Muscle layer of duodenum (tissue), 2 donors: Measurements from ENCODE around the gene CALML3.
"Not testable (repeated sequence)": the region's sequence is repeated elsewhere in the genome, so short reads cannot be mapped to it uniquely, and the experiment has no call there.

Source experiments
- H3K27ac ChIP-seq: one replicate; pipeline ENCODE4 v1.7.0; 2013; ENCODE audit warnings: mild to moderate bottlenecking, low read length
- H3K27me3 ChIP-seq: one replicate; pipeline ENCODE4 v1.7.0; 2013; ENCODE audit warnings: low read depth, mild to moderate bottlenecking, control low read depth, low read length
- H3K36me3 ChIP-seq, 2 donors: one replicate each; pipeline ENCODE4 v1.7.0; 2013; ENCODE audit warnings: low read length in 2 of 2, control low read depth in 1 of 2, mild to moderate bottlenecking in 1 of 2; ENCODE audit not compliant: insufficient read depth in 2 of 2, control insufficient read depth in 1 of 2
- H3K4me1 ChIP-seq, 2 donors: one replicate each; pipeline ENCODE4 v1.7.0; 2013; ENCODE audit warnings: low read length in 2 of 2, mild to moderate bottlenecking in 2 of 2, control low read depth in 1 of 2, moderate library complexity in 1 of 2; ENCODE audit not compliant: insufficient read depth in 2 of 2, control insufficient read depth in 1 of 2
- H3K4me3 ChIP-seq, 2 donors: one replicate each; pipeline ENCODE4 v1.7.0; 2013; ENCODE audit warnings: low read length in 2 of 2, low read depth in 1 of 2, mild to moderate bottlenecking in 1 of 2
- H3K9me3 ChIP-seq, 2 donors: one replicate each; pipeline ENCODE4 v1.7.0; 2013; ENCODE audit warnings: low read length in 2 of 2, control low read depth in 1 of 2, mild to moderate bottlenecking in 1 of 2; ENCODE audit not compliant: control insufficient read depth in 1 of 2
- donor health status: healthy.

The CALML3 gene

DNA sequence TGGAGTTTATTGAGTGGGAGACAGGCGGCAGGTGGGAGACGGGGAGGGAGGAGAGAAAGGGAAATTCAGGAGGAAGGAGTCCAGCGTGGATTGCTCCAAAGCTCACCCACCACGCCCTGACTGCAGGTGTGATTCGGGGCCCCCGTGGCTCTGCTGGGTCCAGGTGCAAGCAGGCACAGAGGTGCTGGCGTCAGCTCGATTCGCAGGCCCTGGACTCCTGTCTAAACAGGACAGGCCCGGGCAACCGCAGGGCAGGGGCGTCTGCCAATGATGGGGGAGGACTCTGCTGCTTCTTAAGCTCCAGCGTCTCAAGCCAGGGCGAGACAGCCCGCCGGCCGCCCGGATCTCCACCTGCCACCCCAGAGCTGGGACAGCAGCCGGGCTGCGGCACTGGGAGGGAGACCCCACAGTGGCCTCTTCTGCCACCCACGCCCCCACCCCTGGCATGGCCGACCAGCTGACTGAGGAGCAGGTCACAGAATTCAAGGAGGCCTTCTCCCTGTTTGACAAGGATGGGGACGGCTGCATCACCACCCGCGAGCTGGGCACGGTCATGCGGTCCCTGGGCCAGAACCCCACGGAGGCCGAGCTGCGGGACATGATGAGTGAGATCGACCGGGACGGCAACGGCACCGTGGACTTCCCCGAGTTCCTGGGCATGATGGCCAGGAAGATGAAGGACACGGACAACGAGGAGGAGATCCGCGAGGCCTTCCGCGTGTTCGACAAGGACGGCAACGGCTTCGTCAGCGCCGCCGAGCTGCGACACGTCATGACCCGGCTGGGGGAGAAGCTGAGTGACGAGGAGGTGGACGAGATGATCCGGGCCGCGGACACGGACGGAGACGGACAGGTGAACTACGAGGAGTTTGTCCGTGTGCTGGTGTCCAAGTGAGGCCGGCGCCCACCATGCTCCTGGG, at the start of gene CALML3:
Gene CALML3 (plus strand): TSS at position 321 of the 920 bp plus-strand sequence. CDS start 125 bp downstream, at position 446.
- Histone ChIP-seq H3K27me3 (no peaks in the 10 kb centered on the region), H3K4me3 (no peak within 1 kb of the TSS), H3K27ac (no peak within 1 kb of the TSS), H3K36me3 (no peaks in the 10 kb centered on the region), H3K4me1 (peaks cover 0 to 6% of the 10 kb centered on the region in 2 donors), H3K9me3 (no peaks in the 10 kb centered on the region)

- H3K9me3 ChIP-seq, H3K4me3 ChIP-seq, H3K36me3 ChIP-seq, H3K27ac ChIP-seq, H3K4me1 ChIP-seq, H3K27me3 ChIP-seq: not testable (repeated sequence)
Observed at GRCh38 chr10:5475088-5475487, 49.7 kb upstream of the CALML3 start.

DNA sequence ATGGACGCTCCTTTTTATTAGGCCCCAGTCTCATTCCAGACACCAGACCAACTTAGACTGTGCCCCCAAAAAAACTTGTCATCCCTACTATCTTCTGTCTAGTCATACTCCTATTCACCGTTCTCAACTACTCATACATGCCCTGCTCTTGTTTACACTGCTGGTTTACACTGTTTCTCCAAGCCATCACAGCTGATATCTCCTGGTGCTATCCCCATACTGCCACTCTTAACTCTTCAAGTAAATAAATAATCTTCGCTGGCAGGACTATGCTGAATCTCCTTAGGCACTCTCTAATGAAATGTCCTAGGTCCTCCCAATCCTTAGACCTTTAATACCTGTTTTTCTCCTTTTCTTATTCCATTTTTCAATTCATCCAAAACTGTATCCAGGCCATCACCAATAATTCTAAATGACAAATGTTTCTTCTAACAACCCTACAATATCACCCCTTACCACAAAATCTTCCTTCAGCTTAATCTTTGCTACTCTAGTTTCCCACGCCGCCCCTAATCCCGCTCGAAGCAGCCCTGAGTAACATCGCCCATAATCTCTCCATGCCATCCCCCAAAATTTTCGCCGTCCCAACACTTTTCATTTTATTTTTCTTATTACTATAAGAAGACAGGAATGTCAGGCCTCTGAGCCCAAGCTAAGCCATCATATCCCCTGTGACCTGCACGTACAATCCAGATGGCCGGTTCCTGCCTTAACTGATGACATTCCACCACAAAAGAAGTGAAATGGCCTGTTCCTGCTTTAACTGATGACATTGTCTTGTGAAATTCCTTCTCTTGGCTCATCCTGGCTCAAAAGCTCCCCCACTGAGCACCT, 48.6 kb upstream of the CALML3 start:
- H3K27me3 ChIP-seq = not testable (repeated sequence)

GRCh38 chr10:5476918-5477525, 47.7 kb upstream of the CALML3 start:
- Histone ChIP-seq H3K36me3 (no peaks in the 10 kb centered on the region), H3K27ac (no peak overlapping the region), H3K9me3 (no peaks in the 10 kb centered on the region), H3K27me3 (no peaks in the 10 kb centered on the region), H3K4me3 (no peak overlapping the region), H3K4me1 (no peaks in the 10 kb centered on the region)

More for the DNA sequence above, 48.6 kb upstream of the CALML3 start:
- H3K27ac ChIP-seq, H3K4me1 ChIP-seq, H3K9me3 ChIP-seq, H3K4me3 ChIP-seq, H3K36me3 ChIP-seq: not testable (repeated sequence)

DNA sequence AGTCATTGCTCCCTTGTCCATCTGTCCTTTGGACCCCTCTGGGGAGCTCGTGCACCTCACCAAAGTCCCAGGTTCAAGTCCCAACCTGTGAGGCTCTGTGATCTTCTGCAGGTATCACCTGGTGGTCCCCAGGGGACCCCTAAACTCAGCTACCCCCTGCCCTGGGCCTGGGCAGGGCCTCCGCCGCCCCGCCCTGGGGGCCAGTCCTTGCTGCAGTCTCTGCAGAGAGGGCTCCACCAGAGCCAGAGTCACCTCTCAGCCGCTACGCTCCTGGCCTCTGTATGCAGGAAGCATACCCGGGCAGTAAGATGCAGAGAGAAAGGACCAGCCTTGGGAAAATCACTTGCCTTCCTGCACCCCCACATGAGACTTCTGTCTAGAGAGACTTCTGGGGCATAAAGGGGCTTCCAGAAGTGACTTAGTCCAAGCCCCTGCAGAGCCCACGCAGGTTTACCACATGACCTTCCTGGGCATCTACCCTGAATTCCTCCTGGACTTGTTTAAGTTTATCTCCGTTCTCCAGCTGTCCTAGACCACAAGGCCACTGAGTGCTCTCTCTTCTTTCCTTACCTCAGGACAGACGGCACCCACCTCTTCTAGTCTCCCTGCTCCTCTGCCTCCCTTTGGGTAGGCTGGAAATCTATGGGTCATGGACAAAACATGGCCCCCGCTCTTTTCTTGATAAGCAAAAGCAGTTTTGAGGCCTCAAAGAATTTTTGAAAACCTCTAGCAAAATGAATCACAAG, 46.6 kb upstream of the CALML3 start:
- no peaks in the 10 kb centered on the region for H3K4me1 ChIP-seq
- no peaks in the 10 kb centered on the region for H3K9me3 ChIP-seq
- H3K27ac ChIP-seq = no peak overlapping the region
- no peak overlapping the region for H3K4me3 ChIP-seq
- no peaks in the 10 kb centered on the region for H3K36me3 ChIP-seq
- no peaks in the 10 kb centered on the region for H3K27me3 ChIP-seq

GRCh38 chr10:5478694-5479305, 46.0 kb upstream of the CALML3 start:
- Histone ChIP-seq H3K4me3 (no peak overlapping the region), H3K27ac (no peak overlapping the region), H3K36me3 (no peaks in the 10 kb centered on the region), H3K27me3 (no peaks in the 10 kb centered on the region), H3K4me1 (no peaks in the 10 kb centered on the region), H3K9me3 (no peaks in the 10 kb centered on the region)

DNA sequence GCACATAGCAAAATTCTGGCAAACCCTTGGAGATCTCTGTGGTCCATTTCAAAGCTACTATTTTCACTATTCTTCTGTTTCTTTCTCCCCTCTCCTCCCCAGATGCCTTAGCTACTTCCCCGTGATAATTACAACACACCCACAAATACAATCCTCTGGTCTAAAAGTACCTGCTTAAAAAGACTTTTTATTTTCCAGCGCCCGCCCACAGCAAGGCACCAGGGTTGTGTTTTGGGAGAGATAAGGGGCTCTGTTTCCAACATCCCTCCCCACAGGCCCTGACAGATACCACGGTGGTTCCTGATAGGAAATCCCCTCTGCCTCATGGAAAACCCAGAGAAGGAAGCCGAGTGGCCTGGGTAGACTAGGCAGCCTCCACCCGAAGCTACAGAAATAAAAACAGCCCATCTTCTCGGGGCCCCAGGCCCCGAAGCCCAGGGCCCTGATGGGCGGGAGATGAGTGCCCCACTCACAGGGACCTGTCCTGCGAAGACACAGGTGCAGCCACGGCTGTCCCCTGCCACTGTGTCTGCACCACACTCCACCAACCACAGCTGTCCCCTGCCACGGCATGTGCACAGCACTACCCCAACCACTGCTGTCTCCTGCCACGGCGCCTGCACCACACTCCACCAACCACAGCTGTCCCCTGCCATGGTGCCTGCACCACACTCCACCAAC, 45.1 kb upstream of the CALML3 start:
- H3K27ac ChIP-seq = no peak overlapping the region
- H3K4me3 ChIP-seq = no peak overlapping the region
- H3K4me1 ChIP-seq = no peaks in the 10 kb centered on the region
- no peaks in the 10 kb centered on the region for H3K36me3 ChIP-seq
- H3K9me3 ChIP-seq = no peaks in the 10 kb centered on the region
- no peaks in the 10 kb centered on the region for H3K27me3 ChIP-seq

- Histone ChIP-seq H3K4me1 (no peaks in the 10 kb centered on the region), H3K4me3 (no peak overlapping the region), H3K36me3 (no peaks in the 10 kb centered on the region), H3K27me3 (no peaks in the 10 kb centered on the region), H3K27ac (no peak overlapping the region), H3K9me3 (no peaks in the 10 kb centered on the region)
Observed at GRCh38 chr10:5480162-5480941, 44.4 kb upstream of the CALML3 start.

DNA sequence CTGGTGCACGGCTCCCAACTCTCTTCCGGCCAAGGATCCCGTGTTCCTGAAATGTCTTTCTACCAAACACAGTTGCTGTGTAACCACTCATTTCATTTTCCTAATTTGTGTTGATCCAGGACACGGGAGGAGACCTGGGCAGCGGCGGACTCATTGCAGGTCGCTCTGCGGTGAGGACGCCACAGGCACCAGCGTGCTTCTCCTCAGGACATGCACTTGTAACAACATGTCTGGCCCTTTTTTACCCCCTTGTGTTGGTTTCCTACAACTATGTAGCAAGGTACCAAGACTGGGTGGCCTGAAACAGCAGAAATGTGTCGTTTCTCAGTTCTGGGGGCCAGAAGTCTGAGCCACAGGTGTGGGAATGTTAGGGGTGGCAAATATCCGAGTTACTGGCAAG, 43.6 kb upstream of the CALML3 start:
- no peak overlapping the region for H3K4me3 ChIP-seq
- no peaks in the 10 kb centered on the region for H3K27me3 ChIP-seq
- no peaks in the 10 kb centered on the region for H3K36me3 ChIP-seq
- H3K27ac ChIP-seq = no peak overlapping the region
- no peaks in the 10 kb centered on the region for H3K4me1 ChIP-seq
- H3K9me3 ChIP-seq = no peaks in the 10 kb centered on the region

DNA sequence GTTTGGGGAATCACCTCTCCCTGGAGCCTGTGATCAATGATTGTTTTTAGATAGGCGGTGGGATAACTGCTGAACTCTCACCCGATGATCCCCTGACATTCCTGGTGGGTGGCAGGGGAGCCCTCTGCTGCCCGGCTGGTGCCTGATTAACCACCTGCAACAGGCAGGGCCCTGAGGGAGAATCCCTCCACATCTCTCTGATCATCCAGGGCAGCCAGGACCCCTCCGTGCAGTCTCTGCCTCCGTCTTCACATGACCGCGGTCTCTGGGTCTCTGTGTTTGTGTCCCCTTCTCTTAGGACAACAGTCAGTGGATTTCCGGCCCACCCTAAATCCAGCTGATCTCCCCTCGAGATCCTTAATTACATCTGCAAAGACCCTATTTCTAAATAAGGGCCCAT, 42.7 kb upstream of the CALML3 start:
- H3K4me1 ChIP-seq = no peaks in the 10 kb centered on the region
- H3K4me3 ChIP-seq = no peak overlapping the region
- H3K27me3 ChIP-seq = no peaks in the 10 kb centered on the region
- H3K27ac ChIP-seq = no peak overlapping the region
- no peaks in the 10 kb centered on the region for H3K36me3 ChIP-seq
- H3K9me3 ChIP-seq = no peaks in the 10 kb centered on the region
